ENCODE results near the gene PLA2G12A. TPM values are rescaled to one million over a fixed set of nuclear protein-coding genes. Genes with fewer than 3 reads are reported as not detected.

Gene PLA2G12A
- total RNA-seq, 4 donors from 2014 or later, result 16.6 to 110 (median 27.1) TPM

DNA sequence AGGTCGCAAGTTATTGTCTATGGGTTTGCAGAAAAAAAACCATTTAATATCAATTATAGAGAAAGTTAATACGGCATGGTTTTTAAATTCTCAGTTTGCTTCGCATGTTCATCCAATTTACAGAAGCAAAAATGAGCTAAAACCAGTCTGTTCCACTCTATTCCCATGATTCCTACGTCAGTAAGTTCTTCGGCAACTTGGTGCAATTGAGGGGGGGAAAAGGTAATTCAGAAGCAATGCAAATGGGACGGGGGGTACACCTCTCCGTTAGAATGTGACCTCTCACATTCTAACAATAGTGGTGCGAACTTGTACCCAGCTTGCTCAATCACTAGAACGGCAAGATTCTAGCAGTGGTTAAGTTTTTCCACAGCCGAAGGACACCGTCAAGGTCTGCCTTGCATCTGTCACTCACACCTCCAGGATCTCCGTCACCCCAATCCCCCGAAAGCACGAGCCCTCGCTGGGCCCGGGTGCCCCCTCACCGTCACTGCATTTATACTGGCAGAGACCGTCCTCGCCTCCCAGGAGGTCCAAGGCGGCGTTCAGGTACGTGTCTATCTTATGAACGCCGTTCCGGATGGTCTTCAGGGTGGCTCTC is 653 bp downstream of the PLA2G12A start:
- TF ChIP-seq POLR2AphosphoS5 (IDR thresholded peaks at IDR 0.05) (no peak), EP300 (IDR thresholded peaks at IDR 0.05) (no peak), POLR2A (IDR thresholded peaks at IDR 0.05) (no peak)
- TF ChIP-seq, protein P1, sequence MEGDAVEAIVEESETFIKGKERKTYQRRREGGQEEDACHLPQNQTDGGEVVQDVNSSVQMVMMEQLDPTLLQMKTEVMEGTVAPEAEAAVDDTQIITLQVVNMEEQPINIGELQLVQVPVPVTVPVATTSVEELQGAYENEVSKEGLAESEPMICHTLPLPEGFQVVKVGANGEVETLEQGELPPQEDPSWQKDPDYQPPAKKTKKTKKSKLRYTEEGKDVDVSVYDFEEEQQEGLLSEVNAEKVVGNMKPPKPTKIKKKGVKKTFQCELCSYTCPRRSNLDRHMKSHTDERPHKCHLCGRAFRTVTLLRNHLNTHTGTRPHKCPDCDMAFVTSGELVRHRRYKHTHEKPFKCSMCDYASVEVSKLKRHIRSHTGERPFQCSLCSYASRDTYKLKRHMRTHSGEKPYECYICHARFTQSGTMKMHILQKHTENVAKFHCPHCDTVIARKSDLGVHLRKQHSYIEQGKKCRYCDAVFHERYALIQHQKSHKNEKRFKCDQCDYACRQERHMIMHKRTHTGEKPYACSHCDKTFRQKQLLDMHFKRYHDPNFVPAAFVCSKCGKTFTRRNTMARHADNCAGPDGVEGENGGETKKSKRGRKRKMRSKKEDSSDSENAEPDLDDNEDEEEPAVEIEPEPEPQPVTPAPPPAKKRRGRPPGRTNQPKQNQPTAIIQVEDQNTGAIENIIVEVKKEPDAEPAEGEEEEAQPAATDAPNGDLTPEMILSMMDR (IDR thresholded peaks at IDR 0.05), result no peak
- peak overlapping the region; percentile 86 to 87 for H3K4me3 ChIP-seq
- ATAC-seq, result peak; percentile 2
- H3K4me1 ChIP-seq, result peaks cover 0 to 17% (median 3%) of the 10 kb centered on the region in 3 donors
- no peaks in the 10 kb centered on the region for H3K36me3 ChIP-seq
- WGBS, 2 donors (ENCODE audit: low coverage in 1 of 2), result 8 to 9% methylated on average over 10 of the region's 25 CpGs
- H3K27me3 ChIP-seq, result no peaks in the 10 kb centered on the region
- H3K9me3 ChIP-seq, result no peaks in the 10 kb centered on the region
- peak overlapping the region in 3 of 4 donors; percentile 62 to 87 (median 75) for H3K27ac ChIP-seq

DNA sequence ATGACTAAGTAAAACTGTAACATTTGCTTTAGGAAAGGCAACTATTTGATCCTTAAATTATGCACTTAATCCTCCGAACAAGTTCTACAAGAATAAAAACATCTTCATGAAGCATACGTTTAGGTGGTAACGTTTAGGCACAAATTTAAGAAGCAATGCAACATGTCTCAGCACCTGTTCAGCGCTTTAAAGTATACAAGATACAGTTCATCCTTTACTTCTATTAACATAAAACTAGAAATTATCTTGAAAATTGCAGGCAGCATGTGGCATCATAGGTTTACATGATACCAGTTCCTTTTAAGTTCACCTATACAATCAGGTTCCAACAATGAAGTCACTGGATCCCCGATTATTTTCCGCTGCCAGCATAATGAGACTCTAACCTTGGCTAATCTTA is 1.5 kb downstream of the PLA2G12A start:
- Histone ChIP-seq H3K27ac (no peak overlapping the region), H3K4me3 (no peak overlapping the region)

DNA sequence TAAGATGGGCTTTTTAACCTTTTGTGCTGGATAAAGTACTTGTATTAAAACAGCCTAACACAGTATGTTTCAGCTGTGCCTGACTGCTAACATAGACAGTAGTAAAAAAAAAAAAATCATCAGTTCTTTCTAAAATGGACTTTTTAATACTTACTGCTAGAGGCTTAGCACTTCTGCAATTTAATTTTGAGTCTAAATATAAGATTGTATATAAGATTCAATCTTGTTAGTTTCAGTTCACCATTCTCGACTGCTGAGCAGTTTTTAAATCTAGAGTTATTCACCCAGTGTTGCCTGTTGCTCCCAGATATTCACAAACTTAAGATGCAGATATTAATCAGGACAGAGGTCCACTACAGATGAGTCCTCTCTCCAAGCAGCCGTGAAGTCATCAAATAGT is 6.8 kb downstream of the PLA2G12A start:
- H3K27ac ChIP-seq, result no peak overlapping the region
- H3K27me3 ChIP-seq, result no peaks in the 10 kb centered on the region
- H3K36me3 ChIP-seq, result no peaks in the 10 kb centered on the region
- H3K9me3 ChIP-seq, result no peaks in the 10 kb centered on the region
- peaks cover 0 to 3% (median 0%) of the 10 kb centered on the region in 3 donors for H3K4me1 ChIP-seq
- WGBS, 2 donors (ENCODE audit: low coverage in 1 of 2), result 89 to 100% methylated on average over 2 of the region's 2 CpGs
- TF ChIP-seq, protein P1 (IDR thresholded peaks at IDR 0.05), result no peak
- TF ChIP-seq POLR2AphosphoS5 (IDR thresholded peaks at IDR 0.05), result no peak
- no peak for TF ChIP-seq EP300 (IDR thresholded peaks at IDR 0.05)
- TF ChIP-seq POLR2A (IDR thresholded peaks at IDR 0.05), result no peak
- no peak overlapping the region for H3K4me3 ChIP-seq
- ATAC-seq, result no peak

More for the DNA sequence above, 1.5 kb downstream of the PLA2G12A start:
- Histone ChIP-seq H3K9me3 (no peaks in the 10 kb centered on the region), H3K27me3 (no peaks in the 10 kb centered on the region), H3K4me1 (peaks cover 0 to 17% (median 3%) of the 10 kb centered on the region in 3 donors), H3K36me3 (no peaks in the 10 kb centered on the region)
- TF ChIP-seq EP300 (IDR thresholded peaks at IDR 0.05), result no peak
- no peak for TF ChIP-seq POLR2AphosphoS5 (IDR thresholded peaks at IDR 0.05)
- TF ChIP-seq POLR2A (IDR thresholded peaks at IDR 0.05), result no peak
- TF ChIP-seq, protein P1 (IDR thresholded peaks at IDR 0.05), result no peak
- 75 to 79% methylated on average over 6 of the region's 6 CpGs for WGBS, 2 donors (ENCODE audit: low coverage in 1 of 2)
- no peak for ATAC-seq

DNA sequence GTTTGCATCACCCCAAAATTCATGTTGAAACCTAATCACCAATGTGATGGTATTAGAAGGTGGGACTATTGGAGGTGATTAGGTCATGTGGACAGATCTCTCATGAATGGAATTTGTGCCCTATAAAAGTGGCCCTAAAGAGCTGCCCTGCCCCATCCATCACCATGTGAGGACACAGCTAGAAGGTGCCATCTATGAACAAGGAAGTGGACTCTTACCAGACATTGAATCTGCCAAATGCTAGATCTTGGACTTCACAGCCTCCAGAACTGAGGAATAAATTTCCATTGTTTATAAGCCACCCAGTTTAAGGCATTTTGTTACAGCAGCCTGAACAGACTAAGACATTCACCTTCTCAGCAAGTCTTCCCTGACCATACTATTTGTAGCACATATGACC is 7.5 kb downstream of the PLA2G12A start:
- H3K36me3 ChIP-seq, result peaks cover 0 to 3% of the 10 kb centered on the region in 2 donors
- H3K27me3 ChIP-seq, result no peaks in the 10 kb centered on the region
- no peaks in the 10 kb centered on the region for H3K9me3 ChIP-seq
- H3K4me1 ChIP-seq, result no peaks in the 10 kb centered on the region
- no peak overlapping the region for H3K4me3 ChIP-seq
- TF ChIP-seq EP300 (IDR thresholded peaks at IDR 0.05) (no peak), POLR2AphosphoS5 (IDR thresholded peaks at IDR 0.05) (no peak), POLR2A (IDR thresholded peaks at IDR 0.05) (no peak)
- TF ChIP-seq, protein P1 (IDR thresholded peaks at IDR 0.05), result no peak
- no peak overlapping the region for H3K27ac ChIP-seq
- no peak for ATAC-seq

DNA sequence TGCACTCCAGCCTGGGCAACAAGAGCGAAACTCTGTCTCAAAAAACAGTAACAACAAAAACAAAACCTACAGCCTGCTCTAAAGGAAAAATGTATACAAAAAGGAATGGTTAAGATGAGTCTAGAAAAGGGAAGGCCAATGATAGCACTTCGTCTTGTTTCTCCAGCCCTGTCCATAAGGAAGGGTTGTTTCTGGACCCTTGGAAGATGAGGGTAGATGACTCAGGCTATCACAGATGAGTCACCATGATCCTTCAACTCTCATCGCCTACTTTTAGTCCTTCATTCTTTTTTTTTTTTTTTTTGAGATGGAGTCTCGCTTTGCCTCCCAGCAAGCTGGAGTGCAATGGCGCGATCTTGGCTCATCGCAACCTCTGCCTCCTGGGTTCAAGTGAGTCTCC is 8.8 kb downstream of the PLA2G12A start:
- Histone ChIP-seq H3K36me3 (peaks cover 0 to 16% of the 10 kb centered on the region in 2 donors), H3K27ac (no peak overlapping the region), H3K9me3 (no peaks in the 10 kb centered on the region), H3K4me3 (no peak overlapping the region), H3K4me1 (no peaks in the 10 kb centered on the region), H3K27me3 (no peaks in the 10 kb centered on the region)
- WGBS, 2 donors (ENCODE audit: low coverage in 1 of 2), result 90 to 91% methylated on average over 2 to 6 of the region's 7 CpGs
- TF ChIP-seq EP300 (IDR thresholded peaks at IDR 0.05), result no peak
- TF ChIP-seq POLR2AphosphoS5 (IDR thresholded peaks at IDR 0.05), result no peak
- TF ChIP-seq, protein P1 (IDR thresholded peaks at IDR 0.05), result no peak
- no peak for TF ChIP-seq POLR2A (IDR thresholded peaks at IDR 0.05)
- no peak for ATAC-seq

All from gastroesophageal sphincter (tissue), 4 donors.